ENCODE results near the gene PIK3R2. TPM values are rescaled to one million over a fixed set of nuclear protein-coding genes. Genes with fewer than 3 reads are reported as not detected.

Gene PIK3R2
- total and polyA plus RNA-seq, 2 experiments from 2014 or later: 8.5 to 66.6 TPM

GRCh38 chr19:18202778-18203407 lies 49.9 kb downstream of the PIK3R2 start (continued):
- TF ChIP-seq, protein P1, sequence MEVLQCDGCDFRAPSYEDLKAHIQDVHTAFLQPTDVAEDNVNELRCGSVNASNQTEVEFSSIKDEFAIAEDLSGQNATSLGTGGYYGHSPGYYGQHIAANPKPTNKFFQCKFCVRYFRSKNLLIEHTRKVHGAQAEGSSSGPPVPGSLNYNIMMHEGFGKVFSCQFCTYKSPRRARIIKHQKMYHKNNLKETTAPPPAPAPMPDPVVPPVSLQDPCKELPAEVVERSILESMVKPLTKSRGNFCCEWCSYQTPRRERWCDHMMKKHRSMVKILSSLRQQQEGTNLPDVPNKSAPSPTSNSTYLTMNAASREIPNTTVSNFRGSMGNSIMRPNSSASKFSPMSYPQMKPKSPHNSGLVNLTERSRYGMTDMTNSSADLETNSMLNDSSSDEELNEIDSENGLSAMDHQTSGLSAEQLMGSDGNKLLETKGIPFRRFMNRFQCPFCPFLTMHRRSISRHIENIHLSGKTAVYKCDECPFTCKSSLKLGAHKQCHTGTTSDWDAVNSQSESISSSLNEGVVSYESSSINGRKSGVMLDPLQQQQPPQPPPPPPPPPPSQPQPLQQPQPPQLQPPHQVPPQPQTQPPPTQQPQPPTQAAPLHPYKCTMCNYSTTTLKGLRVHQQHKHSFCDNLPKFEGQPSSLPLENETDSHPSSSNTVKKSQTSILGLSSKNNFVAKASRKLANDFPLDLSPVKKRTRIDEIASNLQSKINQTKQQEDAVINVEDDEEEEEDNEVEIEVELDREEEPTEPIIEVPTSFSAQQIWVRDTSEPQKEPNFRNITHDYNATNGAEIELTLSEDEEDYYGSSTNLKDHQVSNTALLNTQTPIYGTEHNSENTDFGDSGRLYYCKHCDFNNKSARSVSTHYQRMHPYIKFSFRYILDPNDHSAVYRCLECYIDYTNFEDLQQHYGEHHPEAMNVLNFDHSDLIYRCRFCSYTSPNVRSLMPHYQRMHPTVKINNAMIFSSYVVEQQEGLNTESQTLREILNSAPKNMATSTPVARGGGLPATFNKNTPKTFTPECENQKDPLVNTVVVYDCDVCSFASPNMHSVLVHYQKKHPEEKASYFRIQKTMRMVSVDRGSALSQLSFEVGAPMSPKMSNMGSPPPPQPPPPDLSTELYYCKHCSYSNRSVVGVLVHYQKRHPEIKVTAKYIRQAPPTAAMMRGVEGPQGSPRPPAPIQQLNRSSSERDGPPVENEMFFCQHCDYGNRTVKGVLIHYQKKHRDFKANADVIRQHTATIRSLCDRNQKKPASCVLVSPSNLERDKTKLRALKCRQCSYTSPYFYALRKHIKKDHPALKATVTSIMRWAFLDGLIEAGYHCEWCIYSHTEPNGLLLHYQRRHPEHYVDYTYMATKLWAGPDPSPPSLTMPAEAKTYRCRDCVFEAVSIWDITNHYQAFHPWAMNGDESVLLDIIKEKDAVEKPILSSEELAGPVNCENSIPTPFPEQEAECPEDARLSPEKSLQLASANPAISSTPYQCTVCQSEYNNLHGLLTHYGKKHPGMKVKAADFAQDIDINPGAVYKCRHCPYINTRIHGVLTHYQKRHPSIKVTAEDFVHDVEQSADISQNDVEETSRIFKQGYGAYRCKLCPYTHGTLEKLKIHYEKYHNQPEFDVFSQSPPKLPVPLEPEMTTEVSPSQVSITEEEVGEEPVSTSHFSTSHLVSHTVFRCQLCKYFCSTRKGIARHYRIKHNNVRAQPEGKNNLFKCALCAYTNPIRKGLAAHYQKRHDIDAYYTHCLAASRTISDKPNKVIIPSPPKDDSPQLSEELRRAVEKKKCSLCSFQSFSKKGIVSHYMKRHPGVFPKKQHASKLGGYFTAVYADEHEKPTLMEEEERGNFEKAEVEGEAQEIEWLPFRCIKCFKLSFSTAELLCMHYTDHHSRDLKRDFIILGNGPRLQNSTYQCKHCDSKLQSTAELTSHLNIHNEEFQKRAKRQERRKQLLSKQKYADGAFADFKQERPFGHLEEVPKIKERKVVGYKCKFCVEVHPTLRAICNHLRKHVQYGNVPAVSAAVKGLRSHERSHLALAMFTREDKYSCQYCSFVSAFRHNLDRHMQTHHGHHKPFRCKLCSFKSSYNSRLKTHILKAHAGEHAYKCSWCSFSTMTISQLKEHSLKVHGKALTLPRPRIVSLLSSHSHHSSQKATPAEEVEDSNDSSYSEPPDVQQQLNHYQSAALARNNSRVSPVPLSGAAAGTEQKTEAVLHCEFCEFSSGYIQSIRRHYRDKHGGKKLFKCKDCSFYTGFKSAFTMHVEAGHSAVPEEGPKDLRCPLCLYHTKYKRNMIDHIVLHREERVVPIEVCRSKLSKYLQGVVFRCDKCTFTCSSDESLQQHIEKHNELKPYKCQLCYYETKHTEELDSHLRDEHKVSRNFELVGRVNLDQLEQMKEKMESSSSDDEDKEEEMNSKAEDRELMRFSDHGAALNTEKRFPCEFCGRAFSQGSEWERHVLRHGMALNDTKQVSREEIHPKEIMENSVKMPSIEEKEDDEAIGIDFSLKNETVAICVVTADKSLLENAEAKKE (CRISPR knock-in tag; IDR thresholded peaks at IDR 0.05): no peak

GRCh38 chr19:18203408-18203862 lies 50.5 kb downstream of the PIK3R2 start:
- H3K4me1 ChIP-seq (ENCODE audit: insufficient read depth): peaks cover 11% of the 10 kb centered on the region
- TF ChIP-seq ZNF331 (CRISPR knock-in tag; IDR thresholded peaks at IDR 0.05; ENCODE audit: low read depth): no peak
- no peak for TF ChIP-seq JUNB (IDR thresholded peaks at IDR 0.05; ENCODE audit: unreplicated experiment)
- TF ChIP-seq, protein P2, sequence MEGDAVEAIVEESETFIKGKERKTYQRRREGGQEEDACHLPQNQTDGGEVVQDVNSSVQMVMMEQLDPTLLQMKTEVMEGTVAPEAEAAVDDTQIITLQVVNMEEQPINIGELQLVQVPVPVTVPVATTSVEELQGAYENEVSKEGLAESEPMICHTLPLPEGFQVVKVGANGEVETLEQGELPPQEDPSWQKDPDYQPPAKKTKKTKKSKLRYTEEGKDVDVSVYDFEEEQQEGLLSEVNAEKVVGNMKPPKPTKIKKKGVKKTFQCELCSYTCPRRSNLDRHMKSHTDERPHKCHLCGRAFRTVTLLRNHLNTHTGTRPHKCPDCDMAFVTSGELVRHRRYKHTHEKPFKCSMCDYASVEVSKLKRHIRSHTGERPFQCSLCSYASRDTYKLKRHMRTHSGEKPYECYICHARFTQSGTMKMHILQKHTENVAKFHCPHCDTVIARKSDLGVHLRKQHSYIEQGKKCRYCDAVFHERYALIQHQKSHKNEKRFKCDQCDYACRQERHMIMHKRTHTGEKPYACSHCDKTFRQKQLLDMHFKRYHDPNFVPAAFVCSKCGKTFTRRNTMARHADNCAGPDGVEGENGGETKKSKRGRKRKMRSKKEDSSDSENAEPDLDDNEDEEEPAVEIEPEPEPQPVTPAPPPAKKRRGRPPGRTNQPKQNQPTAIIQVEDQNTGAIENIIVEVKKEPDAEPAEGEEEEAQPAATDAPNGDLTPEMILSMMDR (conservative IDR thresholded peaks at IDR 0.05; ENCODE audit: low read depth in 2 of 2): no peak
- TF ChIP-seq NANOG (IDR thresholded peaks at IDR 0.05; ENCODE audit: borderline replicate concordance): no peak
- TF ChIP-seq, protein P3, sequence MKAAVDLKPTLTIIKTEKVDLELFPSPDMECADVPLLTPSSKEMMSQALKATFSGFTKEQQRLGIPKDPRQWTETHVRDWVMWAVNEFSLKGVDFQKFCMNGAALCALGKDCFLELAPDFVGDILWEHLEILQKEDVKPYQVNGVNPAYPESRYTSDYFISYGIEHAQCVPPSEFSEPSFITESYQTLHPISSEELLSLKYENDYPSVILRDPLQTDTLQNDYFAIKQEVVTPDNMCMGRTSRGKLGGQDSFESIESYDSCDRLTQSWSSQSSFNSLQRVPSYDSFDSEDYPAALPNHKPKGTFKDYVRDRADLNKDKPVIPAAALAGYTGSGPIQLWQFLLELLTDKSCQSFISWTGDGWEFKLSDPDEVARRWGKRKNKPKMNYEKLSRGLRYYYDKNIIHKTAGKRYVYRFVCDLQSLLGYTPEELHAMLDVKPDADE (IDR thresholded peaks at IDR 0.05): no peak
- TF ChIP-seq, protein P4, sequence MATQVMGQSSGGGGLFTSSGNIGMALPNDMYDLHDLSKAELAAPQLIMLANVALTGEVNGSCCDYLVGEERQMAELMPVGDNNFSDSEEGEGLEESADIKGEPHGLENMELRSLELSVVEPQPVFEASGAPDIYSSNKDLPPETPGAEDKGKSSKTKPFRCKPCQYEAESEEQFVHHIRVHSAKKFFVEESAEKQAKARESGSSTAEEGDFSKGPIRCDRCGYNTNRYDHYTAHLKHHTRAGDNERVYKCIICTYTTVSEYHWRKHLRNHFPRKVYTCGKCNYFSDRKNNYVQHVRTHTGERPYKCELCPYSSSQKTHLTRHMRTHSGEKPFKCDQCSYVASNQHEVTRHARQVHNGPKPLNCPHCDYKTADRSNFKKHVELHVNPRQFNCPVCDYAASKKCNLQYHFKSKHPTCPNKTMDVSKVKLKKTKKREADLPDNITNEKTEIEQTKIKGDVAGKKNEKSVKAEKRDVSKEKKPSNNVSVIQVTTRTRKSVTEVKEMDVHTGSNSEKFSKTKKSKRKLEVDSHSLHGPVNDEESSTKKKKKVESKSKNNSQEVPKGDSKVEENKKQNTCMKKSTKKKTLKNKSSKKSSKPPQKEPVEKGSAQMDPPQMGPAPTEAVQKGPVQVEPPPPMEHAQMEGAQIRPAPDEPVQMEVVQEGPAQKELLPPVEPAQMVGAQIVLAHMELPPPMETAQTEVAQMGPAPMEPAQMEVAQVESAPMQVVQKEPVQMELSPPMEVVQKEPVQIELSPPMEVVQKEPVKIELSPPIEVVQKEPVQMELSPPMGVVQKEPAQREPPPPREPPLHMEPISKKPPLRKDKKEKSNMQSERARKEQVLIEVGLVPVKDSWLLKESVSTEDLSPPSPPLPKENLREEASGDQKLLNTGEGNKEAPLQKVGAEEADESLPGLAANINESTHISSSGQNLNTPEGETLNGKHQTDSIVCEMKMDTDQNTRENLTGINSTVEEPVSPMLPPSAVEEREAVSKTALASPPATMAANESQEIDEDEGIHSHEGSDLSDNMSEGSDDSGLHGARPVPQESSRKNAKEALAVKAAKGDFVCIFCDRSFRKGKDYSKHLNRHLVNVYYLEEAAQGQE (IDR thresholded peaks at IDR 0.05; ENCODE audit: unreplicated experiment): no peak
- TF ChIP-seq ZNF114 (CRISPR knock-in tag; IDR thresholded peaks at IDR 0.05): no peak
- TF ChIP-seq POLR2AphosphoS5 (IDR thresholded peaks at IDR 0.05; ENCODE audit: low read depth): no peak
- TF ChIP-seq EZH2 (IDR thresholded peaks at IDR 0.05; ENCODE audit: low read depth, unreplicated experiment): no peak
- no peak for TF ChIP-seq STAT1 (IDR thresholded peaks at IDR 0.05; ENCODE audit: unreplicated experiment)
- no peaks in the 10 kb centered on the region for H3K9me2 ChIP-seq (ENCODE audit: insufficient read depth)
- ATAC-seq: peak; percentile 14
- peak overlapping the region; percentile 97 for H3K4me3 Mint-ChIP-seq
- H3K4me2 ChIP-seq: peak overlapping the region; percentile 94
- H3K27me3 ChIP-seq (ENCODE audit: insufficient read depth): no peaks in the 10 kb centered on the region
- H3K36me3 ChIP-seq (ENCODE audit: insufficient read depth): peaks cover 11% of the 10 kb centered on the region; the same call in 1 of the 2 replicates
- H3K4me3 ChIP-seq: peak overlapping the region; percentile 90
- H4K20me1 ChIP-seq (replicated peaks; ENCODE audit: insufficient read depth): peaks cover 5% of the 10 kb centered on the region
- DNase-seq (ENCODE audit: low spot score): no peak
- H3K36me3 Mint-ChIP-seq (ENCODE audit: low read depth): peaks cover 28% of the 10 kb centered on the region
- H3K27me3 Mint-ChIP-seq (ENCODE audit: insufficient read depth, low read depth, poor library complexity): peaks cover 17% of the 10 kb centered on the region
- H2AFZ ChIP-seq: peak overlapping the region; percentile 76; the same call in 1 of the 2 replicates
- H3K9me3 Mint-ChIP-seq: no peaks in the 10 kb centered on the region
- peaks cover 31% of the 10 kb centered on the region for H3F3A ChIP-seq (replicated peaks; ENCODE audit: low read depth)
- H3K4me1 Mint-ChIP-seq: peaks cover 20% of the 10 kb centered on the region
- H3K79me2 ChIP-seq (replicated peaks; ENCODE audit: insufficient read depth): 0 out of 2 replicates have a peak, but pooled peaks cover 6% of the 10 kb centered on the region
- peak overlapping the region; percentile 96 for H3K27ac Mint-ChIP-seq
- no peak overlapping the region for H3K27ac ChIP-seq (ENCODE audit: low read depth)

Measured in GM23338 (cell line).